Activated T-helper 17 cell treated with anti-CD3 and anti-CD28 coated beads, Interleukin-2, amount 50 U/mL, for 72 hours (primary cell): Measurements from ENCODE around the gene PRPS1L1. TPM values are rescaled to one million over a fixed set of nuclear protein-coding genes. Genes with fewer than 3 reads are reported as not detected.

Experiments
- ATAC-seq: fragments of 150-1000 bp; cut with Tn5 transposase; replicated peaks from 2 replicates; pipeline ENCODE4 v1.10.0; 2021; ENCODE audit warnings: mild to moderate bottlenecking, moderate library complexity
- H3K27ac Mint-ChIP-seq: one replicate; pipeline ENCODE4 v1.8.0; 2022; ENCODE audit warnings: mixed read lengths
- H3K27me3 Mint-ChIP-seq: one replicate; pipeline ENCODE4 v1.8.0; 2022; ENCODE audit warnings: mixed read lengths
- H3K36me3 Mint-ChIP-seq: one replicate; pipeline ENCODE4 v1.8.0; 2022; ENCODE audit warnings: low read depth, mild to moderate bottlenecking, mixed read lengths
- H3K4me1 Mint-ChIP-seq: one replicate; pipeline ENCODE4 v1.8.0; 2022; ENCODE audit warnings: mixed read lengths
- H3K4me3 Mint-ChIP-seq: one replicate; pipeline ENCODE4 v1.8.0; 2022; ENCODE audit warnings: mild to moderate bottlenecking, mixed read lengths
- H3K9me3 Mint-ChIP-seq: one replicate; pipeline ENCODE4 v1.8.0; 2022; ENCODE audit warnings: mixed read lengths
- total RNA-seq, 2 donors: library from RNA; stranded (reverse); gene quantifications; one replicate each; pipeline ENCODE4 v1.2.3, GENCODE V29; 2022

The PRPS1L1 gene
- total RNA-seq, 2 donors from 2014 or later, result not detected

GRCh38 chr7:17991866-17992648, 35.6 kb downstream of the PRPS1L1 start:
- Mint-ChIP-seq H3K4me3 (no peak overlapping the region), H3K9me3 (peaks cover 5% of the 10 kb centered on the region), H3K36me3 (no peaks in the 10 kb centered on the region), H3K27ac (no peak overlapping the region), H3K27me3 (peaks cover 15% of the 10 kb centered on the region), H3K4me1 (peaks cover 9% of the 10 kb centered on the region)
- no peak for ATAC-seq

DNA sequence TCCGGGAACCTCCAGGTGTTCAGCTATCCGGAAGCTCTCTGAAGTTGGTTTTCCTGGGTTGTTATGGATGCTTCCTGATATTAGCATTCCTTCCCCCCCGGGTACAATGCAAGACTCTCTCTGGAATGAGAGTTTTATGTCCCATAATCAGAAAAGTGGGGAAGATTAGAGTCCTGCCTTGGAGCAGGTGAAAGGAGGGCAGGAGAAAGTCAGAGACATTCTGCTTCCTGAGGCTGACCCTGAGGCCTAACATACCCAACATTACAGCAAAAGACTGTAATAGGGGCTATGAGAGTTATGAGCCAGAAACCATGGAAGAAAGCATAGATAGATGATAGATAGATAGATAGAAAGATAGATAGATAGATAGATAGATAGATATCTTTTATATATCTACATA, 36.9 kb downstream of the PRPS1L1 start:
- Mint-ChIP-seq H3K4me1 (peaks cover 9% of the 10 kb centered on the region), H3K27me3 (peaks cover 22% of the 10 kb centered on the region), H3K27ac (no peak overlapping the region), H3K36me3 (no peaks in the 10 kb centered on the region), H3K4me3 (no peak overlapping the region), H3K9me3 (peaks cover 5% of the 10 kb centered on the region)
- no peak for ATAC-seq

GRCh38 chr7:17989546-17989945, 38.1 kb downstream of the PRPS1L1 start:
- H3K9me3 Mint-ChIP-seq, result peaks cover 5% of the 10 kb centered on the region
- peaks cover 23% of the 10 kb centered on the region for H3K27me3 Mint-ChIP-seq
- H3K4me3 Mint-ChIP-seq, result no peak overlapping the region
- H3K4me1 Mint-ChIP-seq, result peaks cover 9% of the 10 kb centered on the region
- no peaks in the 10 kb centered on the region for H3K36me3 Mint-ChIP-seq
- no peak for ATAC-seq
- no peak overlapping the region for H3K27ac Mint-ChIP-seq

GRCh38 chr7:17988858-17989257, 38.8 kb downstream of the PRPS1L1 start:
- no peak for ATAC-seq
- Mint-ChIP-seq H3K9me3 (peaks cover 5% of the 10 kb centered on the region), H3K27me3 (peaks cover 23% of the 10 kb centered on the region), H3K4me1 (peaks cover 3% of the 10 kb centered on the region), H3K4me3 (no peak overlapping the region), H3K27ac (no peak overlapping the region), H3K36me3 (no peaks in the 10 kb centered on the region)

DNA sequence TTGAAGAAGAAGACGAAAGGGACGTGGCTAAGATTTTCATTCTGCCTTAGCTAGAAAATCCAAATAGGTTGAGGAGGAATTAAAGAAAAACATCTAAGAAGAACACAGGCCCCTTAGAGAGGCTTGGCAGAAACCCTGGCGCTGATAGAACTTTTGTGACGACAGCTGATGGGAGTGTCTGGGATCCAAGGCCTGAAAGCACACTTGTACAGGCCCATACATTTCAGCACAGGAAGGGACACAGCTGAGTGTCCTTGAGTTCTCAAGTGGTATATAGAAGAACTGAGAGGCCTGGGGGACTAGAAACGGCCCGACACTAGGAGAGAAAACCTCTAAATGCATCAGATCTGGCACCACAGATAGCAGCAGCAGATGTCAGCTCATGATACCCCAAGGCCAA, 39.5 kb downstream of the PRPS1L1 start:
- peaks cover 5% of the 10 kb centered on the region for H3K9me3 Mint-ChIP-seq
- peaks cover 23% of the 10 kb centered on the region for H3K27me3 Mint-ChIP-seq
- no peak overlapping the region for H3K27ac Mint-ChIP-seq
- no peaks in the 10 kb centered on the region for H3K4me1 Mint-ChIP-seq
- no peak for ATAC-seq
- no peaks in the 10 kb centered on the region for H3K36me3 Mint-ChIP-seq
- H3K4me3 Mint-ChIP-seq, result no peak overlapping the region

DNA sequence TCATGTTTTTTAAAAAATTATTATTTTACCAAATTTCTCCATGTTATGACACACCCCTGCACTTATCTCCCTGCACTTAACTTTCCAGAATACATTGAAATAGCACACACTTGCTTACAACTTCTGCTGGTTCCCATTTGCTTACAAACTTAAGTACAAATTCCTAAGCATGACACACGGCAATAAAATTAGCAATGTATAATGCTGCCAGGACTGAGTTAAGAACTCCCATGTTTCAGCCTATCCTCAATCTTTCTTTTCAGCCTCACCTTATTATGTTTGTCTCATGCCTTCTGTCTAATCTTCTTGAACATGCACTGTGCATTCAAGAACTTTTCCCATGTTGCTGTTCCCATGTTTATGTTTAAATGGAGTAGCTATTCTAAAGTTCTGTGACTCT, 40.8 kb downstream of the PRPS1L1 start:
- H3K36me3 Mint-ChIP-seq, result no peaks in the 10 kb centered on the region
- H3K9me3 Mint-ChIP-seq, result peaks cover 5% of the 10 kb centered on the region
- peaks cover 20% of the 10 kb centered on the region for H3K27me3 Mint-ChIP-seq
- no peaks in the 10 kb centered on the region for H3K4me1 Mint-ChIP-seq
- H3K4me3 Mint-ChIP-seq, result no peak overlapping the region
- ATAC-seq, result no peak
- no peak overlapping the region for H3K27ac Mint-ChIP-seq

- no peaks in the 10 kb centered on the region for H3K4me1 Mint-ChIP-seq
- no peak for ATAC-seq
- H3K4me3 Mint-ChIP-seq, result no peak overlapping the region
- no peaks in the 10 kb centered on the region for H3K36me3 Mint-ChIP-seq
- no peak overlapping the region for H3K27ac Mint-ChIP-seq
- H3K9me3 Mint-ChIP-seq, result peaks cover 5% of the 10 kb centered on the region
- H3K27me3 Mint-ChIP-seq, result peaks cover 20% of the 10 kb centered on the region
These were observed 42.0 kb downstream of the PRPS1L1 start for GRCh38 chr7:17985473-17986239.

GRCh38 chr7:17984288-17984687, 43.4 kb downstream of the PRPS1L1 start:
- H3K4me3 Mint-ChIP-seq, result no peak overlapping the region
- peaks cover 15% of the 10 kb centered on the region for H3K27me3 Mint-ChIP-seq
- no peaks in the 10 kb centered on the region for H3K9me3 Mint-ChIP-seq
- no peaks in the 10 kb centered on the region for H3K36me3 Mint-ChIP-seq
- ATAC-seq, result no peak
- H3K4me1 Mint-ChIP-seq, result no peaks in the 10 kb centered on the region
- H3K27ac Mint-ChIP-seq, result no peak overlapping the region

DNA sequence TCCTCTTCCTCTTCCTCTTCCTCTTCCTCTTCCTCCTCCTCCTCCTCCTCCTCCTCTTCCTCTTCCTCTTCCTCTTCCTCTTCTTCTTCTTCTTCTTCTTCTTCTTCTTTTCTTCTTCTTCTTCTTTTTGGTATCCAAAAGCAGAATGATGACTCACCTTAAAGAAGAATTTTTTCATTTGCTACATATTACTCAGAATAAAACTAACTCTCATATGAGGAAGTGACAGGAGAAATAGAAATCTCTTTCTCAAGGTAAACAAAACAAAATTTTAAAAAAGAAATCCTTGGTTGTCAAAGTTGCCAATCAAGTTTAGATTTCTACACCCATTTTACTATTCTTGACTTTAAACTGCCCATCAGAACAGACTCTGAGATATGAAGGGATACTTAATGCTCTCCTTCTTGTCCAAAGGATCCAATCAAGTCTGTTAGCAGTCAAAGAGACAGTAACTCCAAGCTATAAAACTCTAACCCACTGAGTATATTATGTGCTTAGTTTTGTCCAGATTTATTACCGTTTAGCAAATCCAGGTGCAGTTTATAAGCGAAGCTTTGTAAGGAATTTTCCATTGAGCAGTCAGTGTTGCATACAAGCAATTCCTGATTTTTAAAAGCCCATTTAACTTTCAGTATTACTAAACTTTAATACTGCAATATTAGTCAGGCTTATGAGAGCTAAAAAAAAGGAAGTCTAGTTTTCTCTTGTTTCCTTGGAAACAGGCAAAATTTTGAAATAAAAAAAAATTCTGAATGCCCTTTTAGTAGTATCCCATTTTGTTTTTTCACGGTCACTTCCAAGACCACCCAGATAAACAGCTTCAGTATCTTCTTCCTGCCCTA, 44.2 kb downstream of the PRPS1L1 start:
- H3K27ac Mint-ChIP-seq, result no peak overlapping the region
- H3K27me3 Mint-ChIP-seq, result peaks cover 10% of the 10 kb centered on the region
- H3K4me1 Mint-ChIP-seq, result no peaks in the 10 kb centered on the region
- ATAC-seq, result no peak
- no peak overlapping the region for H3K4me3 Mint-ChIP-seq
- H3K36me3 Mint-ChIP-seq, result no peaks in the 10 kb centered on the region
- H3K9me3 Mint-ChIP-seq, result no peaks in the 10 kb centered on the region

DNA sequence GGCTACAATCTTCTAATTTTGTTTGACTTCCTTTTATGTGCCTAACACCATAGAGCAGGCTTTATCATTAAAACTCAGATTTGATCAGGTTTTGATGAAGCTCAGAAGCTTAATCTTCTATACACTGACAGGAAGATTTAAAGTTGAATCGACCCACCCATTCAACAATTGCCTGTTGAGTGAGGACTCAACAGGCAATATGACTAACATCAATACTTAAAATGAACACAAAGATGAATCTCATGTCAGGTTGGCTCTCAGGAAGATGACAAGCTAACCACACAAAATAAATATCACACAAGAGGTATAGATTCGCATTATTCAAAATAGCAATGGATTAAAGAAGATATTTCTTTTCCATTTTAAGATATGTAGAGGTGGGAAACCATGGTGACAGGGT, 50.7 kb downstream of the PRPS1L1 start:
- no peaks in the 10 kb centered on the region for H3K9me3 Mint-ChIP-seq
- peaks cover 9% of the 10 kb centered on the region for H3K27me3 Mint-ChIP-seq
- peak; percentile 48 for ATAC-seq
- no peak overlapping the region for H3K27ac Mint-ChIP-seq
- no peak overlapping the region for H3K4me3 Mint-ChIP-seq
- H3K4me1 Mint-ChIP-seq, result no peaks in the 10 kb centered on the region
- H3K36me3 Mint-ChIP-seq, result no peaks in the 10 kb centered on the region

Other genes with a start within 250 kb of the PRPS1L1 start
- 10 to 100 TPM; 20.6 to 23.5 TPM for gene SNX13, start 87.4 kb downstream of the PRPS1L1 start, total RNA-seq